HG03342 (cell line): ENCODE data around the gene YOD1.

ENCODE experiments used
- ATAC-seq: cut with Tn5 transposase; IDR thresholded peaks from one replicate; pipeline ENCODE4 v1.9.1; 2021; ENCODE audit warnings: mild to moderate bottlenecking, moderate library complexity; ENCODE audit not compliant: unreplicated experiment

The YOD1 gene

GRCh38 chr1:207073906-207074820 lies 23.2 kb upstream of the YOD1 start:
- ATAC-seq = no peak

DNA sequence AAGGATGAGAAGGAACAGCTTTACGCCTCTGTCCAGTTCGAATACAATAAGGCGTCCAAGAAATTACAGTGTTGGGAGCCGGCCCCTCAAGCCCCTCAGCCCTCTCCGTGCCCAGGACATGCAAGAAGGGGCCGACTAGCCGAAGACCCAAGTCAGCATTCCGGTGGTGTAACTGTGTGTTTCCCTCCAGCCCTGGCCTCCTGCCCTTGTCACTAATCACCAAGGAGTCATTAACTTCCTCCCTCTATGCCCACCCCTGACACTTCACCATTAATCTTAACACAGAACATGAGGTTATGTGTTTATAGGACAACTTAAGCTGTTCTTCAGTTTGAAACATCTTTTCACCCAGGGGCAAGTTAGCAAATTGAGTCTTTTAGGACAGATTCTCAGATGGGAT lies 21.2 kb upstream of the YOD1 start:
- ATAC-seq = no peak

GRCh38 chr1:207071426-207071825 lies 20.4 kb upstream of the YOD1 start:
- ATAC-seq = no peak

DNA sequence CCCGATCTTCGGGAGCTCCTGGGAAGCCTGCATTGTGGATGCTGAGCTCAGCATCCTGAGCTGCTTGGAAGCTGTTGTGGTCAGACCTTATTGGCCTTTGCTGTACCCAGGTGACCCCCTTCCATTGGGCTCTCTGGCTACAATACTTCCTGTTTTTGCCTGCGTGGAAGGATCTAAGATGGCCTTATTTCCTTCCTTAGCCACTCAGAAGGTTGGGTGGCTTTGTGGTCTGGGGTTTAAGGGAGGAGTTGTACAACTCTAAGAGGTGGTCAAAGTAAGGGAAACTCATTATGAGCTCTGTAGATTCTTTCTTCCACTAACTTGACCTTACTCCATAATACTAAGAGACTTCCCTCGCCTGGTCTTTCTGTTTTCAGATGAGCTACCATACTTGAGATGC lies 19.8 kb upstream of the YOD1 start:
- ATAC-seq = no peak

DNA sequence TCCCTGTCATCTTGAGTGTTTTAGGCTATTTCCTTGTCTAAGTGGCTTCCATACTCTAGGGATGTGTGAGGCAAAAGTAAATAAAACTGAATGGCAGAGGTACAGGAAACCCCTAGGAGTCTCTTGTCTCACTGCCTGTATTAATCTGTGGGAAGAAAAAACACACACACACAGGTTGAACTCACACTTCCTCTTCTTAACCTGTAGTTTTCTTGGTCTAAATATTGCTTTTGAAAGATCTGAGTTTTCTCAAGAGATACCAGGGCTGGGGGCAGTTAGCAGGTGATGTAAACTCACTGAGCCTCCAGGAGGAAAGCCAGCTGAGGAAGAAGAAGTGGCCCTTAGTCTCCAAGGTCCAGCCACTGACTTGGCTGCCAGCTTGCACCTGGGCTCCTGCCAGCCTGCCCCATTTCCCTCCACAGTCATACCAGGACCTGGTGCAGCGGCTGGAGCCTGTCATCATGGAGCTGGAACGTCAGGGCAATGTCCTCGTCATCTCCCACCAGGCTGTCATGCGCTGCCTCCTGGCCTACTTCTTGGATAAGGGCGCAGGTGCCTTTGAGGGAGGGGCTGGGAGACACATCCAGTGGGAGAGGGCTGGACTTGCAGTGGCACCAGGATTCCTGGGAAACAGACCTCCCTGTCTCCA lies 19.0 kb upstream of the YOD1 start:
- no peak for ATAC-seq

DNA sequence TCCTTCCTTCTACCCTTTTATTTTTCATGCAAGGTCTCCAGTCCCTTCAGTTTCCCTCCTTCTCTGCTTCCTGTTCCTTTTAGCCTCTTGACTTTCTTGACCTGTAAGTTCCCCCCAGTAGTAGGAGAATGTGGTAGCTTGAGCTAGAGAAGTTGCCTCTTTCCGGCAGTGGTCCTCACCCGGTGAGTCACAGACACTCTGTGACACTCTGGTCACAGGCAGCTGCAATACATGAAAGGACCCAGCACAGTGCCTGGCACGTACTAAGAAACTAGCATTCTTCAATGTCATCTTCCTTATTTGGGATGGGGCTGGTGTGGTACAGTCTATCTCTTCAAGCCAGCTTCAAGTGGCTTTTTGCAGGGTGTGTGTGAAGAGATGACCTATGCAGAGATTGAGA lies 18.1 kb upstream of the YOD1 start:
- ATAC-seq = no peak

GRCh38 chr1:207067665-207068064 lies 16.7 kb upstream of the YOD1 start:
- ATAC-seq = no peak

- ATAC-seq = no peak
These were observed 16.2 kb upstream of the YOD1 start for GRCh38 chr1:207067185-207067584.

DNA sequence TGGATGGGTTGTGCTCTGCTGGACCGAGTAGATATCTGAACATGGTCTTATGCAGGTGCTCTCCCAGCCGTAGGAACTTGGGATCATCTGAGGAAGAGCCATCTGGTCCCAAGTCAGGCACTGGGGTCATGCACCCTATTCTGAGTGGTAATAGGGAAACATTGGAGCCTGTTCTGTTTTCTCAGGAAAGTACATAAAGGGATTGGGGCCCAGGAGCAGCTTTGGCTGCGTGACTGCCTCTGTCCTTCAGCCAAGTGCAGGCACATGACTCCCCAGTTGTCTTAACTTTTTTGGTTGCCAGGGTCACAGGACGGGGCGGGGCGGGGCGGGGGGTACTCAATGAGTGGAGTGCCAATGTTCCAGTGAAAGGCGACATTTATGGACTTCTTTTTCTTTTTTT lies 13.6 kb upstream of the YOD1 start:
- no peak for ATAC-seq

GRCh38 chr1:207063014-207063413 lies 12.0 kb upstream of the YOD1 start:
- ATAC-seq = no peak

GRCh38 chr1:207062058-207062457 lies 11.1 kb upstream of the YOD1 start:
- ATAC-seq = no peak

GRCh38 chr1:207060596-207060995 lies 9.6 kb upstream of the YOD1 start:
- ATAC-seq = no peak

- no peak for ATAC-seq
These were observed 8.9 kb upstream of the YOD1 start for GRCh38 chr1:207059881-207060280.

- no peak for ATAC-seq
These were observed 8.2 kb upstream of the YOD1 start for GRCh38 chr1:207058878-207059867.

DNA sequence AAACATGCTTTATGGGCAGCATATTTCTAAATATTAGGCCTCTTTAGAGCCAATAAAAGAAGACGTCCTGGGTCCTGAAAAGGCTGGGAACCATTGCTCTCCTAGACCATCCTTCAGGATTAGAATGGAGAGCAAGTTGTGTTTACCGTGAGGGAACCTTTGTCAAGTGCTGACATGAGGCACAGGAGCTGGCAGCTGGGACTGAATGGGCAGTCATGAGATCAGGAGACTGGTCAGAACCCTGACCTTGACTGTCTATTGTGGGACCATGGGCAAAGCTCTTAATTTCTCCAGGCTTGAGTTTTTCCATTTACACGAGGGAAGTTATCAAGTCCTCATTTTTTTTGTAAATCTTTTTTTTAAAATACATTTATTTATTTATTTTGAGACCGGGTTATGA lies 7.2 kb upstream of the YOD1 start:
- no peak for ATAC-seq

- ATAC-seq = no peak
These were observed 5.7 kb upstream of the YOD1 start for GRCh38 chr1:207056673-207057072.

- no peak for ATAC-seq
These were observed 4.5 kb upstream of the YOD1 start for GRCh38 chr1:207055386-207056001.

DNA sequence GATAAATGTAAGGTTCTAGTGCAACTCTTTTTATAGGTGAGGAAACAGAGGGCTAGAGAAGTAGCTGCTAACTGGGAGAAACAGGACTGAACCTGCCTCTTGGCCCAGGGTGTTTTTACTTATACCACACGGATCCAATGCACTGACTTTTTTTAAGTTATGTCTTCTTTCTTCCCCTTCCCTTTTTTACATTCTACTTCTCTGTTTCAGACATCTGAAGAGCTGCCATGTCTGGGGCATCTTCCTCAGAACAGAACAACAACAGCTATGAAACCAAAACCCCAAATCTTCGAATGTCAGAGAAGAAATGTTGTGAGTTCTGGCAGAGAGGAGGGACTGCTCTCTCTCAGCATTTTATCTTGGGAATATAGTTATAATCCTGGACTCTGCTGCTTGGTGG lies 3.5 kb upstream of the YOD1 start:
- ATAC-seq = no peak

GRCh38 chr1:207052911-207053769 lies 2.1 kb upstream of the YOD1 start, which contains the start of gene PFKFB2:
Gene PFKFB2 (plus strand): TSS chr1:207053275. CDS start chr1:207054718, 1,443 bp downstream.
- ATAC-seq = peak; percentile 77
